ENCODE measurements around the gene VANGL2.

VANGL2 gene

GRCh38 chr1:160400223-160400645 lies at the start of gene VANGL2:
Gene VANGL2, plus strand, starts transcription at chr1:160400564. Its CDS starts 15,274 bp downstream, at chr1:160415838.
- no peak for DNase-seq

GRCh38 chr1:160351629-160352028 lies 48.7 kb upstream of the VANGL2 start:
- DNase-seq = no peak

- DNase-seq = no peak
Measured at GRCh38 chr1:160352555-160352954, 47.8 kb upstream of the VANGL2 start.

- DNase-seq = no peak
Measured at GRCh38 chr1:160353223-160353622, 47.1 kb upstream of the VANGL2 start.

GRCh38 chr1:160354388-160354985 lies 45.9 kb upstream of the VANGL2 start:
- no peak for DNase-seq

- DNase-seq = no peak
Measured at GRCh38 chr1:160357286-160358002, 42.9 kb upstream of the VANGL2 start.

- DNase-seq = no peak
Measured at GRCh38 chr1:160358073-160358472, 42.3 kb upstream of the VANGL2 start.

- DNase-seq = no peak
Measured at GRCh38 chr1:160359559-160360226, 40.7 kb upstream of the VANGL2 start.

- no peak for DNase-seq
Measured at GRCh38 chr1:160360227-160360695, 40.1 kb upstream of the VANGL2 start.

- no peak for DNase-seq
Measured at GRCh38 chr1:160361199-160361598, 39.2 kb upstream of the VANGL2 start.

- no peak for DNase-seq
Measured at GRCh38 chr1:160361814-160362167, 38.6 kb upstream of the VANGL2 start.

- DNase-seq = no peak
Measured at GRCh38 chr1:160362168-160362957, 38.0 kb upstream of the VANGL2 start.

- no peak for DNase-seq
Measured at GRCh38 chr1:160363010-160363409, 37.4 kb upstream of the VANGL2 start.

GRCh38 chr1:160363951-160364735 lies 36.2 kb upstream of the VANGL2 start:
- DNase-seq = no peak

- no peak for DNase-seq
Measured at GRCh38 chr1:160365325-160365724, 35.0 kb upstream of the VANGL2 start.

- DNase-seq = no peak
Measured at GRCh38 chr1:160366731-160367515, 33.4 kb upstream of the VANGL2 start, which contains the start of gene NHLH1. Gene NHLH1, plus strand, starts transcription at chr1:160367071. Its CDS starts 3,661 bp downstream, at chr1:160370732.

- no peak for DNase-seq
Measured at GRCh38 chr1:160367516-160367900, 32.9 kb upstream of the VANGL2 start.

GRCh38 chr1:160367934-160368923 lies 32.1 kb upstream of the VANGL2 start:
- DNase-seq = no peak

GRCh38 chr1:160369087-160369486 lies 31.3 kb upstream of the VANGL2 start:
- DNase-seq = no peak
